Ammon's horn (tissue), 1 donor: ENCODE results near the gene DIMT1.

ENCODE experiments used
- DNase-seq: peaks from one replicate; pipeline ENCODE4 v3.0.0-alpha.2; 2016; ENCODE audit warnings: low spot score

DIMT1 gene

GRCh38 chr5:62369039-62369438, 34.7 kb downstream of the DIMT1 start:
- no peak for DNase-seq

- no peak for DNase-seq
Measured at GRCh38 chr5:62362701-62363100, 41.0 kb downstream of the DIMT1 start.

GRCh38 chr5:62354028-62354874, 49.5 kb downstream of the DIMT1 start:
- DNase-seq = peak; percentile 72

- no peak for DNase-seq
Measured at GRCh38 chr5:62348723-62349481, 54.8 kb downstream of the DIMT1 start.

- no peak for DNase-seq
Measured at GRCh38 chr5:62347928-62348327, 55.8 kb downstream of the DIMT1 start.

GRCh38 chr5:62346748-62347147, 57.0 kb downstream of the DIMT1 start:
- no peak for DNase-seq

- DNase-seq = no peak
Measured at GRCh38 chr5:62343428-62343827, 60.3 kb downstream of the DIMT1 start.

- no peak for DNase-seq
Measured at GRCh38 chr5:62342476-62342837, 61.2 kb downstream of the DIMT1 start.

GRCh38 chr5:62341783-62342475, 61.8 kb downstream of the DIMT1 start:
- no peak for DNase-seq

- no peak for DNase-seq
Measured at GRCh38 chr5:62340979-62341378, 62.7 kb downstream of the DIMT1 start.

- DNase-seq = peak; percentile 61
Measured at GRCh38 chr5:62340392-62340791, 63.3 kb downstream of the DIMT1 start.
